BE2C (cell line): ENCODE results near the gene PTGER4.
"Not testable (repeated sequence)": the region's sequence is repeated elsewhere in the genome, so short reads cannot be mapped to it uniquely, and the experiment has no call there.

Experiments
- DNase-seq: peaks from one replicate; pipeline ENCODE4 v3.0.0-alpha.2; 2020
- H3K27me3 ChIP-seq: fragments of 250-450 bp; sonication (Bioruptor Pico); 2 replicates; pipeline ENCODE4 v1.5.1; 2020; ENCODE audit warnings: mild to moderate bottlenecking
- H3K36me3 ChIP-seq: fragments of 250-450 bp; sonication (Bioruptor Pico); 2 replicates; pipeline ENCODE4 v1.5.1; 2020; ENCODE audit warnings: mild to moderate bottlenecking
- H3K4me1 ChIP-seq: fragments of 250-450 bp; sonication (Bioruptor Pico); 2 replicates; pipeline ENCODE4 v1.5.1; 2020
- H3K4me3 ChIP-seq: 2 replicates; pipeline ENCODE4 v1.5.1; 2011; ENCODE audit warnings: low read depth, low read length
- H3K9me3 ChIP-seq: fragments of 250-450 bp; sonication (Bioruptor Pico); 2 replicates; pipeline ENCODE4 v1.5.1; 2020
- TF ChIP-seq, protein P1 (sequence below): IDR thresholded peaks from 2 replicates; pipeline ENCODE4 v1.5.1; 2012; ENCODE audit warnings: mild to moderate bottlenecking, low read depth, low read length

Gene PTGER4

DNA sequence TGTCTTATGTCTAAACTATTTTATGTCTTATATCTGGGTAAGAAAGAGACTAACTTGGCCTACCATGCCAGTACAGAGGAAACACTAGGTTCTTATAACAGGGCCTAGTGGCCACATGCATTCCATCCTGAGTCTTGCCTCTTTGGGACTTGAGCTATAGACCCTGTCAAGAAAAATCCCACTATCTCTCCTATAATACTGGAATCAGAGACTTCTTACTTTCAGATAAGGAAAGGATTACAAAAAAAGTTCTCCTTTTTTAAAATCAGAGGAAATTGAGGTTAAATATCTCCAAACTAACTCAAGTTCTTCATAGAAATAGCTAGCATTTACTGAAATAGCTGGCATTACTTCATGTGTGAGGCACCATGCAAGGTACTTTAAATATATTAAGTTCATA, 34.3 kb downstream of the PTGER4 start:
- TF ChIP-seq, protein P1, sequence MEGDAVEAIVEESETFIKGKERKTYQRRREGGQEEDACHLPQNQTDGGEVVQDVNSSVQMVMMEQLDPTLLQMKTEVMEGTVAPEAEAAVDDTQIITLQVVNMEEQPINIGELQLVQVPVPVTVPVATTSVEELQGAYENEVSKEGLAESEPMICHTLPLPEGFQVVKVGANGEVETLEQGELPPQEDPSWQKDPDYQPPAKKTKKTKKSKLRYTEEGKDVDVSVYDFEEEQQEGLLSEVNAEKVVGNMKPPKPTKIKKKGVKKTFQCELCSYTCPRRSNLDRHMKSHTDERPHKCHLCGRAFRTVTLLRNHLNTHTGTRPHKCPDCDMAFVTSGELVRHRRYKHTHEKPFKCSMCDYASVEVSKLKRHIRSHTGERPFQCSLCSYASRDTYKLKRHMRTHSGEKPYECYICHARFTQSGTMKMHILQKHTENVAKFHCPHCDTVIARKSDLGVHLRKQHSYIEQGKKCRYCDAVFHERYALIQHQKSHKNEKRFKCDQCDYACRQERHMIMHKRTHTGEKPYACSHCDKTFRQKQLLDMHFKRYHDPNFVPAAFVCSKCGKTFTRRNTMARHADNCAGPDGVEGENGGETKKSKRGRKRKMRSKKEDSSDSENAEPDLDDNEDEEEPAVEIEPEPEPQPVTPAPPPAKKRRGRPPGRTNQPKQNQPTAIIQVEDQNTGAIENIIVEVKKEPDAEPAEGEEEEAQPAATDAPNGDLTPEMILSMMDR, result no peak
- no peak overlapping the region for H3K4me3 ChIP-seq
- no peaks in the 10 kb centered on the region for H3K27me3 ChIP-seq

DNA sequence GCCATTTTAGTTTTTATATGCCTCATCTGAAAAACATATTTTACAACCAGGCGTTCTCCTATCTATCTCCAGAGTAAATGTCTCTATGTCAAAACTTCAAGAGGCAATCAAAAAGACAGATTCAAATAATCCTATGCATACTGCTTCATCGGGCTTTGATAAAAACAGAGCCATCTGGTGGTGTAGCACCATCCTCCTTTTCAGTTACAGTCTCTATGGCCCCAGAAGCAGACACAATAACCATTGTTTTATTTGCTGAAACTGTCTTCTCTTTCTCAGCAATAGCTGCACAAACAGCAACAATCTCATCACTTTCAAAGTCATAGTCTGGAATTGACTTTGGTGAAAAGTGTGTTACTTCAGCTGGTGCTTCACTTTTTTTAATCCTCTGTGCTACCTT, 36.3 kb downstream of the PTGER4 start:
- Histone ChIP-seq H3K27me3 (no peaks in the 10 kb centered on the region), H3K4me3 (no peak overlapping the region), H3K4me1 (no peaks in the 10 kb centered on the region), H3K9me3 (no peaks in the 10 kb centered on the region), H3K36me3 (no peaks in the 10 kb centered on the region)
- TF ChIP-seq, protein P1, result peak; percentile 37
- no peak for DNase-seq

More for the DNA sequence above, 34.3 kb downstream of the PTGER4 start:
- DNase-seq, result no peak
- Histone ChIP-seq H3K4me1 (no peaks in the 10 kb centered on the region), H3K9me3 (no peaks in the 10 kb centered on the region), H3K36me3 (no peaks in the 10 kb centered on the region)

DNA sequence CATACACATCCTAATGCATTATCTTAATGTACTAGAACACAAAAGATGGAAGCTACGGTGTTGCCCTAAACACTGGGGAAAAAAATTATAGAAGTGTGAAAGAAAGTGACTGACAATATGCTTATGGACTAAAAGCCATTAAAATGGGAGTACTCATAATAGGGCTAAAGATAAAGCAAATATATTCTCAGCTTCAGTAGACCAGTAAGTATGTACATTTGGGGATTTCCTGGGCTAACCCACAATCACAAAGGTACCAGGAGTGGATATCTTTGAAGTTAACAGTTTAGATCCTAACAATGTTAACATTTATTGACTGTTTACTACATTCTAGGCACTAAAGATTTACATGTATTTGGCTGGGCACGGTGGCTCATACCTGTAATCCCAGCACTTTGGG, 36.9 kb downstream of the PTGER4 start:
- H3K4me3 ChIP-seq, result no peak overlapping the region
- no peak for DNase-seq
- no peaks in the 10 kb centered on the region for H3K9me3 ChIP-seq
- no peaks in the 10 kb centered on the region for H3K36me3 ChIP-seq
- H3K27me3 ChIP-seq, result no peaks in the 10 kb centered on the region
- H3K4me1 ChIP-seq, result no peaks in the 10 kb centered on the region
- TF ChIP-seq, protein P1, result no peak

DNA sequence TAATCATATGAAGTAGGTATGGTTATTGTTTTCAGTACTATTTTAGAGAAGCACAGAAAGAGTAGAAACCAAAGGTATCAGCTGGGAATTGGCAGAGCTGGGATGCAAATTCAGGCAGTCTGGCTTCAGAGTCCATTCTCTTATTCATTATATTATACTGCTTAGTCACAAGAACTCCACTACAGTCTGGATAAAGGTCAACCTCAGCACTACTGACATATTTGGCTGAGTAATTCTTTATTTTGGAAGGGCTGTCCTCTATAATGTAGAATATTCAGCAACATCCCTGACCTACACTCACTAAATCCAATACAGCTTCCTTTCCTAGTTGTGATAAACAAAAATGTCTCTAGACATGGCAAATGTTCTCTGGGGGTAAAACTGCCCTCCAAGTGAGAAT, 37.6 kb downstream of the PTGER4 start:
- Histone ChIP-seq H3K36me3 (no peaks in the 10 kb centered on the region), H3K9me3 (no peaks in the 10 kb centered on the region)
- DNase-seq, result no peak

DNA sequence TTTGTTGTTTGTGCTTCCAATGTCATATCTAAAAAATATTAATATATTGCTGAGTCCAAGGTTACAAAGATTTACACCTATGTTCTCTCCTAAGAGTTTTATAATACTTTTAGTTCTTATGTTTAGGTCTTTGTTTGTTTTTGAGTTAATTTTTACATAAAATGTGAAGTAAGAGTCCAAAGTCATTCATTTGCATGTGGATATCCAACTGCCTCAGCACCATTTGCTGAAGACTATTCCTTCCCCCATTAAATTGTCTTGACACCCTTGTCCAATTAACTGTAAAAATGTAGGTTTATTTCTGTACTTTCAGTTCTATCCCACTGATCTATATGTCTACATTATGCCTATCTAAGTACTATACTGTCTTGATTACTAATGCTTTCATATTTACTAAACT, 40.4 kb downstream of the PTGER4 start:
- H3K9me3 ChIP-seq, result no peaks in the 10 kb centered on the region
- DNase-seq, result no peak
- H3K27me3 ChIP-seq, result no peaks in the 10 kb centered on the region
- H3K36me3 ChIP-seq, result no peaks in the 10 kb centered on the region
- H3K4me3 ChIP-seq, result no peak overlapping the region
- no peaks in the 10 kb centered on the region for H3K4me1 ChIP-seq
- TF ChIP-seq, protein P1, result no peak

More for the DNA sequence above, 37.6 kb downstream of the PTGER4 start:
- Histone ChIP-seq H3K27me3 (no peaks in the 10 kb centered on the region), H3K4me3 (no peak overlapping the region), H3K4me1 (no peaks in the 10 kb centered on the region)
- TF ChIP-seq, protein P1, result no peak

DNA sequence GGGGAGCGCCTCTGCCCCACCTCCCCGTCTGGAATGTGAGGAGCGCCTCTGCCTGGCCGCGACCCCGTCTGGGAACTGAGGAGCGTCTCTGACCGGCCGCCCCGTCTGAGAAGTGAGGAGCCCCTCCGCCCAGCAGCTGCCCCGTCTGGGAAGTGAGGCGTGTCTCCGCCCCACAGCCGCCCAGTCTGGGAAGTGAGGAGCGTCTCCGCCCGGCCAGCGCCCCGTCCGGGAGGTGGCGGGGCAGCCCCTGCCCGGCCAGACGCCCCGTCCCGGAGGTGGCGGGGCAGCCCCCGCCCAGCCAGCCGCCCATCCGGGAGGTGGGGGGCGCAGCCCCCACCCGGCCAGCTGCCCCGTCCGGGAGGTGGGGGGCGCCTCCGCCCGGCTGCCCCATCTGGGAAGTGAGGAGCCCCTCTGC, 42.8 kb downstream of the PTGER4 start:
- DNase-seq, H3K9me3 ChIP-seq, H3K4me3 ChIP-seq, H3K4me1 ChIP-seq, H3K27me3 ChIP-seq, H3K36me3 ChIP-seq: not testable (repeated sequence)

DNA sequence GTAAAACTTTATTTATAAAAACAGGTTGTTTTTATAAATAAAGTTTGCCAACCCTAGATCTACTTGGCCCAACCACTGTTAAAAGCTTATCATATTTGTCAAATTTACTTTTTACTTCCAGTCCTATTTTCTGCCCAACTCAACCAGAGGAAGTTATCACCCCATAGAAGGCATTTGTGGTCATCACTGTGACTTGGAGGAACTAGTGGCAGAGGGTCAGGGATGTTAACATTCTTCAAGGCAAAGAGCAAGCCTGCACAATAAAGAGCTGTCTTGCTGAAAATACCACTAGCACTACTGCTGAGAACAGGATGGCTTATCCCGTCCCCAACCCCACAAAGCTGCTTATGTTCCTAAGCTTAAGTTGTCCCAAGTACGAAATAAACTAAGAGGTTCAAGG, 53.7 kb downstream of the PTGER4 start:
- Histone ChIP-seq H3K27me3 (no peaks in the 10 kb centered on the region), H3K9me3 (no peaks in the 10 kb centered on the region), H3K4me1 (no peaks in the 10 kb centered on the region), H3K4me3 (no peak overlapping the region), H3K36me3 (no peaks in the 10 kb centered on the region)
- TF ChIP-seq, protein P1, result no peak
- no peak for DNase-seq
